GM21528 (cell line): ENCODE results near the gene SART1.
"Not testable (repeated sequence)": the region's sequence is repeated elsewhere in the genome, so short reads cannot be mapped to it uniquely, and the experiment has no call there.

Experiments used
- ATAC-seq: cut with Tn5 transposase; IDR thresholded peaks from one replicate; pipeline ENCODE4 v1.9.1; 2021; ENCODE audit warnings: mild to moderate bottlenecking, moderate library complexity; ENCODE audit not compliant: unreplicated experiment, low FRiP score

SART1 gene

DNA sequence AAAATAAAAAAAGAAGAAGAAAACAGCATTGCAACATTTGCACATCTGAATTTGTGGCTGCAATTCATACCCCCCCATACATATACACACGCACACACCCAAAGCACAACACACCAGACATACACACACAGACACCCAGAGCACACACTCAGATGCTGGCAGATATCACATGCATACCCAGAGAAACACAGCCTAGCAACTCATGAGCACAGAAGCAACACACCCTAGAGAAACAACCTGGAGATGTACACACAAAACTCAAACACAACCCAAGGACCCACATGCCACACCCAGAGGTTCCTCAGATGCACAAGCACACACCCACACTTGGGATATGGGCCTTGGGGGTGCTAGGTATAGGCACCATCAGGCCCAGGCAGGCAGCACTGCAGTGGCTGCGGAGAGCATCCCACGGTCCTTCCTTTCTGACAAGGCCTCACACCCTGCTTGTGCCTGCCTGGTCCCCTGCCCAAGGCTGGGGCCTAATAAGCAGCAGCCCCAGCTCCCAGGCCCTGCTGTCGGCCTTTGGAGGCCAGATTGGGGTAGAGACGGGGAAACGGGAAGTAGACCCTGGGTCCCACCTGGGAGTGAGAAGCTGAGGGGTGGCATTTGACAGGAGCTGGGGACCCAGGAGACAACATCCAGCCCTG, 53.4 kb downstream of the SART1 start:
- ATAC-seq = no peak

DNA sequence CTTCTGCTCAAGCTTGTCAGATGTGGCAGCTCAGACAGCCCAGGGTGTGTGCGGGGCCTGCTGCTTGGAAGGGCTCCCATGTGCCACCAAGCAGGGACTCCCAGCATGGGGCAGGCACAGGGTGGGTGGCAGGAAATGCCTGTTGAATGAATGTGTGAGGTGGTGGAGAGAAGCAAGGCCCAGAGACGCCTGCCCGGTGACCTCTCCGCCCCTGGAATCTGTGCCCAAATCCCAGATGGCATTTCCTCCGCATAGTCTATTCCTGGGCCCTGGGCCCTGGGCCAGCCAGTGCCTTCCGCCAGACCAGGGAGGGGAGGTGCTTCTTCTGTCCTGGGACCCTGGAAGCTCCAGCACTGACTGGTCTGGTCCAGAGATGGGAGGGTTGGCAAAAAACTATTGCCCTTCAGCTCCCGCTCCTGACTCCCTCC, 53.9 kb downstream of the SART1 start:
- no peak for ATAC-seq

DNA sequence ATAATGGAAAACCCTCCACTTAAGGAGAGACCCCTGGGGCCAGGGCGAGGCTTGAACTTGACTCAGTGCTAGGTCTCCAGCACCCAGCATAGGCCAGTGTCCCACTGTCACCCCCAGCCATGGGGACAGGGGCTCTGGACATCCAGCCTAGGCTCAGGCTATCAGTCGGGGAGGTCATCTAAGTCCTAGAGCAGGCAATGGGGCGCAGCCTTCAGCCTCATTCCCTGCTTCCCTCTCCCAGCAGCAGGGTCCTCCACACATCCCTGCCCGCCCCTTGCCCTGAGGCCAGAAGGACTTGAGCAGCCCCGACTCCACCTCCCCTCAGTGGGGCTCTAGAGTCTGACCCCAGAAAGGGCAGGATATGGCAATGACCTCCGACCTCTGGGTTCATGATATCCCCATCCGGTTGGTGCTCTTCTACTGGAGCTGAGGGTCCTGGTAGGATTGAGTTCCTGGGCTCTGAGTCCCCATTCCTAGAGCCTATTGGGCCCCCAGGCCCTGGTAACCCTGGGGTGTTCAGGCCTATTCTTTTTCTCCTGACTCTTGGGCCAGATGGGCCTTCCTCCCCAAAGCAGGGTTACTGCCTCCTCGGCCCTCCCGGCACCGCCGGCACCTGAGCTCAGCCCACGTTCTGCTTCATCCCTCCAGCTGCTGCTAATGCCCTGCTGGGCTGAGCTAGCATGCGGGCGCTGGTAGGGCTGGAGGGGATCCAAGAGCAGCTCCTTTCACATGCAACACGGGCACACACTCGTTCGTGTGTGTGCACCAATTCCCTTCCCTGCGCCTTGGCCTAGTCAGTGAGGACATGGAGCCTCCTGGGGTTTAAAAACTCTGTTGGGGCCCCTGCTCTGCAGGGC, 54.6 kb downstream of the SART1 start:
- ATAC-seq = no peak

DNA sequence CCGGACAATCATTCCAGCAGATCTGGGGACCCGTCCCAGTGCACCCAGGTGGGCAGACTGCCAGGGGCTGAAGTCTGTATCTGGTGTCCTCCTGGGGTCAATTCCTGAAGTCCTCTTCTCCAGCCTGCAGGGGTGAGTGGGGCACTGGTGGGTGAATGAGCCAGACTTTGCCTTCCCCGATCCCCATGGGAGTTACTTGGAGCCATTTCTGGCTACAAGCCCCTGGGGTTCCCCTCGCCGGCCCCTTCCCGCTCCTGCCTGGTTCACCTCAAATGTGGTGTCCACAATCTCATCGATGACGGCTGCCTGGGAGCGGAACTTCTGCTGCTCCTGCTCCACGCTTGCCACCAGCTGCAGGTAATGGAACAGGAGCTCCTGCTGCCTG, 55.3 kb downstream of the SART1 start:
- no peak for ATAC-seq

DNA sequence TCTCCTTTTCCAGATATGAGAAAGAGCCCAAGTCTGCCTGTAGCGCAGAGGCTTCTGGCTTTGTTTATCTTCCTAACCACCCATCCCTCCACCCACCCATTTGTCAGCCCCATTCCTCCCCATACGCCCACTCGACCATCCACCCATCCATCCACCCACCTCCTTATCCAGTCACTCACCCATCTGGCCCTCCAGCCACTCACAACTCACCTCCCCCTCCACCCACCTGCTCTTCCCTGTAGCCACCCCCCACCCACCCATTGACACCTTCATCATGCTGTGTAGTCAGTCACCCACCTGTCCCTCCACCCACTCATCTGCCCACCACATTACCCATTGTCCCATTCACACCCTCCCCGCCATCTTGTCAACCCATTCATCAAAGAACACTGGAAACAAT, 55.8 kb downstream of the SART1 start:
- ATAC-seq = no peak

DNA sequence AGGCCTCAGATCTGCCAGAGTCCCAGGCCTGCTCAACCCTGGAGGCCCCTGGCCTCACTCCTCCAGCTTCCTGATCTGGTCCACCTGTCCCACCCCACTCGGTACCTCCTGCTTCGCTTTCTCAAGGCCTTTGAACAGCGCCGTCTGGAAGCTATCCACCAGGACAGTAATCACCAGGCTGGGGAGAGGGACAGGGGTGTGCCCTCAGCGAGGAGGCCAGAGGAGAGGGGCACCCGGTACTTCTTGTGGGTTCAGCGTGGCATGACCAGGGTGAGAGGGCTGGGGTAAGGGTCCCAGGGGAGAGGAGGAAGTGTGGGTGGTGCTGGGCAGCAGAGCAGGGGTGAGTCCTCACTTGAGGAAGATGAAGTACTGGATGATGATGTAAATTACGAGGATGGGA, 58.7 kb downstream of the SART1 start:
- no peak for ATAC-seq

DNA sequence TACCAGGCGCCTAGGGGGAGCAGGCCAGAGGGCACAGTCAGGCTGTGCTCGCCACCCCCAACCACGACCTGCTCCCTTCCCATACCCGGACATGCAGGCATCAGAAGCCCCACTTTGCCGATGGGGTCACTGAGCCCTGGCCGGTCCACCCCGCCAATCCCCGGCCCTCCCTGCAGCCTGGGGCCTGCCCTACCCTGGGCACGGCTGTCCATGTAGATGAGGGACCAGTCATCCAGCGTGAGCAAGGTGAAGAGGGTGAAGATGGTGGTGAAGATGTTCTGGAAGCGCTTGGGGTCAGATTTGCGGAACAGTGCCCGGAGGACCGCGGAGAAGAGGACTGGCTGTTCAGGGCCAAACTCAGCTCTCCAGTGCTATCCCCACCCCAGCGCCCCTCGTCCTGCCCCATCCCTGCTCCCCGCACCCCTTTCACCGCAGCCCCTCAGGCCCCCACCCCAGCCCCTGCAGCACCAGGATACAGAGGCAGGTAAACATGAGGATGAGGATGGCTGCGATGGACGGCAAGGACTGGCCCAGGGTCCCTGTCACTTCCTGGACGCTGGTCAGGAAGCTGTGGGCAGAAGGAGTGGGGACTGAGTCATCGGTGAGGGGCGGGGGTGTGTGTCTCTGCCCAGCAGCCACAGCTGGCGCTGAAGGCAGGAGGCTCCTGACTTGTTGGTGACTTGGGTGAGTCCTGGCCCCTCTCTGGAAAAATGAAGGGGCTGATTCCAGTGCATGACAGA, 59.3 kb downstream of the SART1 start:
- no peak for ATAC-seq

DNA sequence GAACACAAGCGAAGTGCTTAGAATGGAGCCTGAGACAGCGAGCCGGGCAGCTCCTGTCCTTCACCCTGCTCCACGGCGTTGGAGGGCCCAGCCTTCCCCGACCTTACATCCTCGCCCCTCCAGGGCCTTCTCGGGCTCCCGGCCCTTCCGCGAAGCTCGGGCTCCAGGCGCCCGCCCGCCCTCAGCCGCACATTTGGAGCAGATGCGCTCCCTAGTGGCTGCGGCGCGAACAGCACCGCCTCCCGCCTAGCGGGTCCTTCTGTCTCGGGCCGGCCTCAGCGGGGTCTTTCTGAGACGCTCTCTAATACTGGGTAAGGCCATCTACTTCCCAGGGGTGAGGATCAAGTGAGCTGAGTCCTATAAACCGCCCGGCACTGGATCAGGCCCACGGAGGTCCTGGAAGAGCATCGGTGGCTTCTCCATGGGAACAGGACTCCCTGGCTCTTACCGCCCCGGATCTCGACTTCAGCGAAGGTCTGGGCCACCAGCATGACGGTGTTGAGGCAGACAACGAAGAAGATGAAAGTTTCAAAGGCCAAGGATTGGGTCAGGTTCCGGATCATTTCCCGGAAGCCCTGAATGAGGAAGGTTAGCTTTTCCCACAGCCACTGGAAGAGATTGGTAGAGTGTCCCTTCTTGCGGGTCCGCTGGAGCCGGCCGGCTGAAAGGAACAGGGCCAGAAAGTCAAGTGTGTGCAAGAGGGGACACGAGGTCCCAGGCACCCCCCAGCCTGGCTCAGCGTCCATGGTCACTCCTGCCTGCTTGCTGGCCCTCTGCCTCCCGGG, 61.1 kb downstream of the SART1 start:
- ATAC-seq = no peak

DNA sequence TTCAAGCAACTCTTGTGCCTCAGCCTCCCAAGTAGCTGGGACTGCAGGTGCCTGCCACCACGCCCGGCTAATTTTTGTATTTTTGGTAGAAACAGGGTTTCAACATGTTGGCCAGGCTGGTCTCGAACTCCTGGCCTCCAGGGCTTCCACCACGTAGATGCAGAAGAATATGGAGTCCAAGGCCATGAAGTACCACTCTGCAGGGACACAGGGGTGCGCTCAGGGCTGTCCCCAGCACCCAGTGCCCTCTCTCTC, 61.6 kb downstream of the SART1 start:
- ATAC-seq = not testable (repeated sequence)

DNA sequence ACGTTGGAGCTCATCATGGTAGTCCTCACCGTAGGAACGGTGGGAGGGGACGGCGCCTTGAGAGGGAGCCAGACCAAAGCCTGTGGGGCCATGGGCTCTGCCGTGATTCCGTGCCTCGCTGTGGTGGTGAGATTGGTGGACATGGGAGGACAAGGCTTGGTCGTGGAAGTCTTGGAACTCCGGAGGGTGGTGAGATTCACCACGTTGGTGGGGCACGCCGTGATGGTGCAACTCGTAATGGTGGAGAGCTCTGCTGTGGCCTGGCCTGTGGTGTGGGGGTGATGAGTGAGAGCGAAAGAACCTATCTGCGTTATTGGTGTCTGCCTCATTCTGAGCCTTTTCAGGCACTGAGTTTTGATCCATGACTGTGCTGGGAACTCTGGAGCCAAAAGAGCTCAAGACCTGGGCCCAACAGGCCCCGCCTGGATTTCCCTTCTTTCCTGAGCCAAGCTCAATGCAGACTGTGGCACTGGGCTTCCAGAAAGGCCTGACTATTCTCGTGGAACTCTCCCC, 64.5 kb downstream of the SART1 start, which contains the start of gene CATSPER1:
Gene CATSPER1, minus strand, starts transcription at position 463 of the 513 bp plus-strand sequence. Its CDS starts 100 bp downstream, at position 363.
- ATAC-seq = no peak
